Measurements from ENCODE around the gene ZNF385B.

Gene ZNF385B

GRCh38 chr2:179729966-179730365, 131.4 kb downstream of the ZNF385B start:
- DNase-seq, result no peak

- DNase-seq, result no peak
Observed at GRCh38 chr2:179726461-179727180, 134.8 kb downstream of the ZNF385B start.

DNA sequence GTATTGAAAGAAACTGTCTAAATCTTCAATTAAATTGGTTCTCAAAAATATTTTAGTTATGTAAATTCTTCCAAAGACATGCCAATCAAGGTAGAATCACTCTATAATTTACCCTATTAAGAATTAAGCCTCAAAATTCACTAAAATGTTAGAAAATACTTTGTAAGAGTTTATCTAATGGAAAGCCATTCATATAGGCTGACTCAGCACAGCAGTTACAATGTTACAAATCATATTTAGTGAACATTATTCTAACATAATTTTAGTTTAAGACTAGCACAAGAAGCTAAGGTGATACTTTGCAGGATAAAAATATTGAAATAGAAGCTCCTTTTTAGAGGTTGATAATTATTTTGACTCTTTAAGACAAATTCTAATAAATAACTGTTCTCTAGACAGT, 137.0 kb downstream of the ZNF385B start:
- DNase-seq, result no peak

- DNase-seq, result no peak
Observed at GRCh38 chr2:179720173-179720772, 141.1 kb downstream of the ZNF385B start.

- DNase-seq, result no peak
Observed at GRCh38 chr2:179715871-179716270, 145.5 kb downstream of the ZNF385B start.

DNA sequence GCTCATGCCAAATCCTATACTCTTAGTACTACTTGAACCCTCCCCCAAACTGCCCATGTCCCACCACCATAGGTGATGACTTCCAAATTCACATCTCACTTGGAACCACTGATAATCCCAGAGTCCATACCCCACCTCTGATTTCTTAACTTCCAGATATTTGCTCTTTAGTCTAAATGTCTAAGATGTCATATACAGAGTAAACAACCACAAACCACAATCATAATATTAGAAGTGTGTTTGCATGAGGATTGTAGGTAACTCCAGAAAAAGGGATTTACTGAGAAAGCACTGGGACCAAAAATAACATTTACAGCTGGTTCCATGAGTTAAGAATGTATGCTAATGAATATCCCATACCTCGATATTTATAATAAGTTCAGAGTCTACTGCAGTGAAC, 146.2 kb downstream of the ZNF385B start:
- DNase-seq, result no peak

DNA sequence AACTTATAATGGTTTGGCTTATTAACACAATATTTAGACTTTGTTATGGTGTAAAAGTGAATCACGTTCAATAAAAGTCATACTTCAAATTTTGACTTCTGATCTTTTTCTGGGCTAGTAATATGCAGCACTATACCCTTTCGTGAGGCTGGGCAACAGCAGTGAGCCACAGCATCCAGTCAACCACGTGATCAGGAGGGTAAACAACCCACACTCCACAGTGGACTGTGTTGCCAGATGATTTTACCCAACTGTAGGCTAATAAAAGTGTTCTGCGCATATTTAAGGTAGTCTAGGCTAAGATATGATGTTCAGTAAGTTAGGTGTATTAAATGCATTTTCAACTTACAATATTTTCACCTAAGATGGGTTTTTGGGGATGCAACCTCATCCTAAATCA, 148.6 kb downstream of the ZNF385B start:
- no peak for DNase-seq

- no peak for DNase-seq
Observed at GRCh38 chr2:179711375-179711774, 150.0 kb downstream of the ZNF385B start.

DNA sequence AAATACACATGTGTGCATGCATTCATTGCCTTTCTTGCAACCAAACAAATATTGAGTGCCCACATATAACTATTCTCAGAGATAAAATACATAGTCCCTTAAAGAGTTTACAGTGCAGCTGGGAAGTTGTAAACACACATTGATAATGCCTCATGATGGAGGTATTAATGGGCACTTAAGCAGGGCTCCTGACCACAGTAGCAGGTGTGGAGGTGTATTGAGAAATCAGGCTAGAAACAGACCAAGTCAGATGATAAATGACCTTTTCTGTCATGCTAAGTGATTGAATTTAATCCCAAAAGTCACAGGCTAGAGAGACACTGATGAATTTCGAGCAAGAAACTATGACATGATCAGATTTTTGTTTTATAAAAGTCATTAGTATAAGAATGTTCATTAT, 157.7 kb downstream of the ZNF385B start:
- DNase-seq, result no peak

DNA sequence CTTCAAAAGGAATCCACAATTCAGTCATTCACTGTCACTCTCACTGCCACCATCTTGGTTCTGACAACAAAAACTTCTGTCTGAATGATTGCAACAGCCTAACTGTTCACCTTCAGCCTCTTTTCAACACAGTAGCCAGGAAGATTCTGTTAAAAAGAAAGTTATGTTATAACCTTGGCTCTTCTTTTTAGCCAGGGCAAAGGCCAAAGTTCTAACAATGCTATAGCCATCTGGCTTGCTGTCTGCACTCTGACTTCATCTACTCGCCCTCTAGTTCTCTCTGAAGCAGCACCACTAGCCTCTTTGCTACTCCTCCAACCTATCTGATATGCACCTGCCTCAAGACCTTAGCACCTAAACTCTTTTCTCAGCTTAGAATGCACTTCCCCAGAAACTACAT, 158.5 kb downstream of the ZNF385B start:
- DNase-seq, result no peak

DNA sequence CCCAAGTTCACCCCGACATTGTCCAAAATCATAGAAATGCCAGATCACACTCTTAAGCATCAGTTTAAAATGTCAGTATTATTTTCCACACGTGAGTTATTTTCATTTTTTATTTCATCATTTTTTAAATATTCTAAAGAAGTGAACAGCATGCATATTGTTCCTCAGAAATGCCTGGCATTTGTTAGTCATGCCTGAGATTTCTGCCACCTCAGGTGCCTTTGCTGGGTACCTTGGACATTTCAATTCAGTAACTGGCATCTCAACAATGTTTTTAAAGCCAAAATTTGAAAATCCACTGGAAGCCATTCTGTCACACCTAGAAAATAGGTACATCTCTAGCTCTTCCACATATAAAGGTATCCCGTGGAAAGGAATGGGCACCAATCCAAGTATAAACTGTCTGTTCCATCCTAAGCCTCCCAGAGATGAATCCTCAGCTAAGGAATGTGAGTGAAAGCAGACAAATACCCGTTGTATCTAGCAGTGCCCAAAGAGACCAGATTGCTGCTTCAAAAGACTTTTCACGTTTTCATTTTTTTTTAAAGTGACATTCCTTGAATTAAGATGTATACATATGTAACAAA, 159.8 kb downstream of the ZNF385B start:
- DNase-seq, result no peak

- DNase-seq, result no peak
Observed at GRCh38 chr2:179695486-179695885, 165.9 kb downstream of the ZNF385B start.

GRCh38 chr2:179694963-179695362, 166.4 kb downstream of the ZNF385B start:
- no peak for DNase-seq

DNA sequence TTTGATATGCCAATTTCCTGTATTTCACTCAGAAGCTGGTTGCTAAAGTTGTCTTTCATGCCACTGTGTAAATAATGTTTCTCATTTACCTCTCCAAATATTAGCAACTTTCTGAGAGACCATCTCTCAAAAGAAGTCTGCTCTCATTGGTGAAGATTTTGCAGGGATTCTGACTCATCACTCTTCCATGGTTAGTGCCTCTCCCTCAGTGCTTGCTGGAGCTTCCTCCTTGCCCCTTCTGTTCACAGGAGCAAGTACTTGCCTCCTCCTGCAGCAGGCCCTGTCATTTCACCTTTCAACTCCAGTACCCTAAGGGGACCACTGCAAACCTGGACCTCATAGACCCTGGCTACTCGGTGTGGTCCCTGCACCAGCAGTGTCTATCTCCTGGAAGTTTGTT, 168.8 kb downstream of the ZNF385B start:
- DNase-seq, result no peak

- no peak for DNase-seq
Observed at GRCh38 chr2:179692043-179692442, 169.4 kb downstream of the ZNF385B start.

DNA sequence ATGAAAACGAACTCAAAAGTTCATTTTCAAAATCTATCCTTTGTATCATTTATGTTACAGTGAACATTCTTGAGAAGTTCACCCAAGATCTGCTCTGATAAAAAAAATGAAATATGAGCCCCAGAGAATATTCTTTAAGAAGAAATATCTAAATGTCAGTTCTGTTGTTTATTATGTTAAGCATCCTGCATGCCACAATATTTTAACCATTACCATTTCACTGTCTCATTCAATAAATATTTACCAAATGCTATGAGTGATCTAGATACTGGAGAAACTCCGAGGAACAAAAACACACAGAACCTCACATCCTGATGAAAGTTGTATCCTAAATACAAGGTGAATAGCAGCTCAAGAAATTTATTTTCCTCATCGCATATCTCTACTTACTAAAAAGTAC, 170.2 kb downstream of the ZNF385B start:
- DNase-seq, result no peak

DNA sequence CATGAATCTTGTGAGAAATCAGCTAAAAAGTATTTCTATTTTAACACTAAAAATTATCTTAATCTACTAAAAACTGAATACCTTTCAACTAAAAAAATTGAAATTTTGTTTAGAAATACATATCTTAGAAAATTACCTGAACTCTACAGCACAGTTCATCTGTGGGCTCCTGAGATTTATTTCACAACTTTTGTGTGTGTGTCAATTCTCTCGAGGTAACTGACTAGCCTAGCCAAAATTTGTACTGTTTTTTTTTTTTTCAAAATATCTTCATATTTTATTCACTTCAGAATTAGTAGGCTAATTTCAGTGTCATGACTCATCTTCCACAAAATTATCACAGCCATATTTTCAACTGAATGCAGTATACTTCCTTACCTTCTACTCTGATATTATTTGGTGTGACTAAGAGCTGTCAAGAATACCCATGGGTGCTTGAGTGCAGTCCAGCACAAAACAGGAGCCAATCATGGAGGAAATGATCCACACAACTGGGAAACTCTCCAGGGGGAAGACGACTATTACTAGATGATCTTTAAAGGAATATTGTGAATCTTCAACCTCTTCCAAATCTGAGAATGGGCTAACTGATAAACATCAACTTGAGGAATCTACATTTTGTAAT, 174.6 kb downstream of the ZNF385B start:
- no peak for DNase-seq

- DNase-seq, result no peak
Observed at GRCh38 chr2:179686069-179686468, 175.3 kb downstream of the ZNF385B start.

DNA sequence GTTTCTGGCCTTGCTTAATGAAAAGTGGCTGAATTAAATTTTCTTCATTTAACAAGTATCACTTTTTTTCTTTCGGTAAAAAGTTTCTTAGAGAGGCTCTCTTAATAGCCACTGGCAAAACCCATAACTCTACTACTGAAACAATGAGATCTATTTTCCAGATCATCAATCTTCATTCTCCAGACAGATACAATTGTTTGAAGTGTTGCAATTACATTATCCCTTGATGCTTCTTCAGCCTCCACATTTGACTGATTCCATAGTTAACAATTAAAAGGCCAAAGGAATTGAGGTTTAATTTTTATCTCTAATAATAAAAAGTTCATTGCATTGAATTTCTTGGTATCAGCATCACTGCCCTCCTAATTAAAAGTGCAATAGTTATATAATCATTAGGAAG, 176.3 kb downstream of the ZNF385B start:
- DNase-seq, result no peak

GRCh38 chr2:179682756-179683155, 178.7 kb downstream of the ZNF385B start:
- DNase-seq, result no peak

DNA sequence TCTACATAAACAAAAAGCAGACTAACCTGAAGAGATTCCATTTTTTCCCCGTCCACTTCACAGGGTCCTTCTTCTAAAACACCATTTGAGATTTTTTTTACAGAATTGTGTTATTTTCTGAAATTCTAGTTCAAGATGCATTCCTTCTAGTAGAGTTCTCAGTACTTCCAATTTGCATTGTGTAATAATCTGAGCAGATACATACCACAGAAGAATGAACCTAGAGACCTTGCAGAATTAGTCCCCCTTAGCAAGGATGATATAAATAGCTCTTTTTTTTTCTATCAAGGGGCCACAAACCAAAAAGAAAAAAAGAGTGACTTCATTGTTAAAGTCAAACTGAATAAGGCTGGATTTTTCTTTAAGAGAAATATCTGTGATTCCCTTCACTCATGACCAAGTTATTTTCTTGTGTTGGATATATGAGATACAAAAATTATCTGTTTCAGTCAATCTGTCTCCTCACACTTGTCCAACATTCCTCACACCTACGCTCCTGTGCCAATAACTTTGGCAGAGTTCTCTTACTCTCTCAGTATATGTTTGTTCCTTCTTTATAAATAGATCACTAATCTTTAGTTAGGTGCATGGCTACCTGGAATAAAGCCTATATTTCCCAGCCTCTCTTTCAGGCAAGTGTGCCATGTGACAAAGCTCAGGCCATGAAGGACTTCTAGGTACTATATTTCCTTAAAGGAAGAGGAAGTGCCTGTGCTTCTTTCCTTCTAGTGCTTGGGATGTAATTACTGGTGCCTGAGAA, 183.5 kb downstream of the ZNF385B start:
- DNase-seq, result no peak

DNA sequence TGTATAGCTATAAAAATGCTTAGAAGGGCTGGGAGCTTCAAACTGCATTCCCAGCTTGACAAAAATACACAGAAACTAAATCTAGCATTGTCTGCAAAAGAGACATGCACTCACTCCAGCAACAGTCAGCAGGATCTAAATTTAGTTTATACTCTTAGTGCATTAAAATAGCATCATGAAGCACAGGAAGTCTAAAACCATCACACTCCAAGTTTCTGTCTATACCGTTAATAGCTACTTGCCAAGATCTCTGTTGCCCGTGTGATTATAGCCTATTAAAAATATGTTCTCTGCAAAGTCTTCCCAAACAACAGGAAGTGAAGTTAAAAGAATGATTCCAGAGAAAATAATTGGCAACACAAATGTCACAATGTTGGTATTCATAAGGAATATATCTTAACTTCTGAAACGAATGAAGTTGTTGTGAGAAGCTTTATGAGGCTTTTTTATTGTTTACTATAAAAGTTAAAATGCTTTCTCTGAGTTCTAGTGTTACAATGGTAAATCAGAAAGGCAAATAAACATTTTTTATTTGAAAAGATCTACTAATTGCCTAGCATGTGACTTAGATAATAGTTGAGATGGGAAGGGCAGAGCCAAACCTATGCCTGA, 184.2 kb downstream of the ZNF385B start:
- DNase-seq, result no peak

GRCh38 chr2:179675435-179675834, 186.0 kb downstream of the ZNF385B start:
- no peak for DNase-seq
